Fibroblast of lung (primary cell): ENCODE measurements around the gene SEMA5A.

Experiments
- EZH2 ChIP-seq: IDR thresholded peaks from 2 replicates; pipeline ENCODE4 v1.5.1; 2012; ENCODE audit warnings: low read length, control low read depth, mild to moderate bottlenecking; ENCODE audit errors: missing control alignments
- TF ChIP-seq, protein P1 (sequence below), 2 donors: IDR thresholded peaks in 1 of 2; conservative IDR thresholded peaks in 1 of 2; 1 replicate in 1 of 2; 2 replicates in 1 of 2; pipeline ENCODE4 v1.5.1; 2011 to 2012; ENCODE audit warnings: low read length in 2 of 2, control low read depth in 1 of 2, inconsistent platforms in 1 of 2, low read depth in 1 of 2, mild to moderate bottlenecking in 1 of 2

DNA sequence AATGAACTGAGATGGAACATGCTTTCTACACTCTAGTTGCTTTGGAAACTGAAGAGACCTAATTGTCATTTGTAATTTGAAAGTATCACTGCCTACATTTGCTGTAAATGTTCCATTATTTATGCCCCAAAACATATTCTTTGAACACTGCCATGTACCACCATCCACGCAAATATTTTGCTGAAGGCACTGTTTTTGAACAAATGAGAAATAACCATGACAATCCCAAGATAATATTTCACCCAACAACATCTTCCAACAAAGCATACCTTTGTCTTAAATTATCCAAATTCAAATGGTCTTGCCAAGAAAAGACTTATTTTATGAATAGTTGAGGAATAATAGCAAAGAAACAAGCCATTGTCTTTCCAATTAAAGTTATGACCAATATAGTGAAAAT lies 356.2 kb downstream of the SEMA5A start:
- TF ChIP-seq, protein P1, sequence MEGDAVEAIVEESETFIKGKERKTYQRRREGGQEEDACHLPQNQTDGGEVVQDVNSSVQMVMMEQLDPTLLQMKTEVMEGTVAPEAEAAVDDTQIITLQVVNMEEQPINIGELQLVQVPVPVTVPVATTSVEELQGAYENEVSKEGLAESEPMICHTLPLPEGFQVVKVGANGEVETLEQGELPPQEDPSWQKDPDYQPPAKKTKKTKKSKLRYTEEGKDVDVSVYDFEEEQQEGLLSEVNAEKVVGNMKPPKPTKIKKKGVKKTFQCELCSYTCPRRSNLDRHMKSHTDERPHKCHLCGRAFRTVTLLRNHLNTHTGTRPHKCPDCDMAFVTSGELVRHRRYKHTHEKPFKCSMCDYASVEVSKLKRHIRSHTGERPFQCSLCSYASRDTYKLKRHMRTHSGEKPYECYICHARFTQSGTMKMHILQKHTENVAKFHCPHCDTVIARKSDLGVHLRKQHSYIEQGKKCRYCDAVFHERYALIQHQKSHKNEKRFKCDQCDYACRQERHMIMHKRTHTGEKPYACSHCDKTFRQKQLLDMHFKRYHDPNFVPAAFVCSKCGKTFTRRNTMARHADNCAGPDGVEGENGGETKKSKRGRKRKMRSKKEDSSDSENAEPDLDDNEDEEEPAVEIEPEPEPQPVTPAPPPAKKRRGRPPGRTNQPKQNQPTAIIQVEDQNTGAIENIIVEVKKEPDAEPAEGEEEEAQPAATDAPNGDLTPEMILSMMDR (conservative IDR thresholded peaks at IDR 0.05 in 1 of 2, IDR thresholded peaks at IDR 0.05 in 1 of 2; ENCODE audit: low read depth in 1 of 2, low read length in 2 of 2): no peak
- TF ChIP-seq EZH2: no peak
